B cell (primary cell): ENCODE results near the gene TMEM94. TPM values are rescaled to one million over a fixed set of nuclear protein-coding genes. Genes with fewer than 3 reads are reported as not detected.

Experiments used
- ATAC-seq: fragments of 200-7000 bp; cut with Tn5 transposase; one replicate; pipeline ENCODE4 v1.10.0; 2021; ENCODE audit warnings: low read depth, mild to moderate bottlenecking, moderate number of reproducible peaks, moderate library complexity
- CTCF ChIA-PET: fragments of 350-600 bp; sonication (Branson Sonifier 250); formaldehyde crosslinking; loops from one replicate; lab custom pipeline; 2021; ENCODE audit warnings: antibody characterized with exemption, inconsistent platforms; lab: Charles Lee
- POLR2A ChIA-PET: fragments of 350-600 bp; sonication (Branson Sonifier 250); formaldehyde crosslinking; loops from one replicate; lab custom pipeline; 2021; ENCODE audit warnings: antibody characterized with exemption; lab: Charles Lee
- DNase-seq: peaks from one replicate; pipeline ENCODE4 v3.0.0; 2013
- H2AFZ ChIP-seq: 2 replicates; pipeline ENCODE4 v1.6.1; 2012; ENCODE audit warnings: mild to moderate bottlenecking, low read depth, low read length; ENCODE audit not compliant: insufficient read depth, poor library complexity, severe bottlenecking
- H3K27ac ChIP-seq, 2 donors: 1 replicate in 1 of 2; 2 replicates in 1 of 2; pipeline ENCODE4 v1.5.1; 2012 to 2013; ENCODE audit warnings: low read length in 2 of 2, mild to moderate bottlenecking in 2 of 2, moderate library complexity in 1 of 2
- H3K27me3 ChIP-seq, 4 experiments: fragments of 200-600 bp in 1 of 4; sonication (generic) in 1 of 4; replicated peaks in 1 of 4; 1 replicate in 2 of 4; 2 replicates in 2 of 4; pipeline versions ENCODE4 v1.6.1 to v1.7.0; 2013 to 2016; ENCODE audit warnings: low read length in 3 of 4, mild to moderate bottlenecking in 2 of 4, mixed read lengths in 1 of 4, moderate library complexity in 1 of 4; ENCODE audit not compliant: insufficient read depth in 4 of 4, control insufficient read depth in 3 of 4; ENCODE audit errors: control extremely low read depth in 1 of 4
- H3K36me3 ChIP-seq, 2 experiments: replicated peaks in 1 of 2; 1 replicate in 1 of 2; 2 replicates in 1 of 2; pipeline versions ENCODE4 v1.6.1 to v1.7.1; 2013; ENCODE audit warnings: low read length in 1 of 2; ENCODE audit not compliant: insufficient read depth in 2 of 2, control insufficient read depth in 1 of 2; ENCODE audit errors: control extremely low read depth in 1 of 2, extremely low read depth in 1 of 2
- H3K4me1 ChIP-seq, 2 donors: fragments of 200-600 bp in 1 of 2; sonication (generic) in 1 of 2; 1 replicate in 1 of 2; 2 replicates in 1 of 2; pipeline versions ENCODE4 v1.5.1 to v1.6.1; 2013 to 2017; ENCODE audit warnings: low read length in 2 of 2; ENCODE audit not compliant: control insufficient read depth in 2 of 2, insufficient read depth in 2 of 2
- H3K4me2 ChIP-seq: replicated peaks from 2 replicates; pipeline ENCODE3; 2012; ENCODE audit warnings: mild to moderate bottlenecking, low read depth, low read length; ENCODE audit not compliant: poor library complexity, severe bottlenecking
- H3K4me3 ChIP-seq, 5 experiments: fragments of 200-600 bp in 1 of 5; sonication (generic) in 1 of 5; 1 replicate in 3 of 5; 2 replicates in 2 of 5; pipeline versions ENCODE4 v1.5.1 to v1.7.0; 2011 to 2016; ENCODE audit warnings: low read length in 4 of 5, mild to moderate bottlenecking in 4 of 5, low read depth in 2 of 5, control low read depth in 1 of 5, moderate library complexity in 1 of 5; ENCODE audit not compliant: insufficient read depth in 1 of 5; ENCODE audit errors: control extremely low read depth in 1 of 5, extremely low read depth in 1 of 5
- H3K79me2 ChIP-seq: fragments of 200-600 bp; sonication (generic); one replicate; pipeline ENCODE4 v1.6.0; 2016; ENCODE audit warnings: low read length; ENCODE audit not compliant: control insufficient read depth, insufficient read depth
- H3K9ac ChIP-seq: fragments of 200-600 bp; sonication (generic); 2 replicates; pipeline ENCODE4 v1.6.1; 2017; ENCODE audit warnings: mild to moderate bottlenecking, low read length, moderate library complexity
- H3K9me3 ChIP-seq, 3 donors: one replicate each; pipeline versions ENCODE4 v1.6.1 to v1.7.1; 2013; ENCODE audit warnings: low read length in 2 of 3; ENCODE audit not compliant: control insufficient read depth in 2 of 3, insufficient read depth in 1 of 3; ENCODE audit errors: control extremely low read depth in 1 of 3
- H4K20me1 ChIP-seq: 2 replicates; pipeline ENCODE4 v1.6.0; 2012; ENCODE audit warnings: mild to moderate bottlenecking, low read length; ENCODE audit not compliant: insufficient read depth, control insufficient read depth, poor library complexity, severe bottlenecking
- H3K27ac Mint-ChIP-seq: one replicate; pipeline ENCODE4 v1.8.0; 2021; ENCODE audit warnings: mixed read lengths
- H3K27me3 Mint-ChIP-seq: one replicate; pipeline ENCODE4 v1.8.0; 2021; ENCODE audit warnings: mixed read lengths
- H3K4me1 Mint-ChIP-seq: one replicate; pipeline ENCODE4 v1.8.0; 2021; ENCODE audit warnings: mixed read lengths
- H3K4me3 Mint-ChIP-seq: one replicate; pipeline ENCODE4 v1.8.0; 2021; ENCODE audit warnings: mixed read lengths
- H3K9me3 Mint-ChIP-seq: one replicate; pipeline ENCODE4 v1.8.0; 2022; ENCODE audit warnings: mixed read lengths; ENCODE audit not compliant: insufficient read depth
- CTCF ChIP-seq: fragments of 200-600 bp; IDR thresholded peaks from one replicate; pipeline ENCODE4 v1.8.0; 2022; ENCODE audit warnings: antibody characterized with exemption, mild to moderate bottlenecking
- EZH2 ChIP-seq: IDR thresholded peaks from 2 replicates; pipeline ENCODE4 v1.6.1; 2012; ENCODE audit warnings: borderline replicate concordance, low read depth, mild to moderate bottlenecking, moderate library complexity, low read length; ENCODE audit not compliant: insufficient read depth, poor library complexity, severe bottlenecking
- WGBS: methylation state at CpG from one replicate; pipeline ENCODE4 v1.1.5; 2013; ENCODE audit warnings: missing lambda C conversion rate; ENCODE audit not compliant: insufficient coverage; 5-methylcytosine and 5-hydroxymethylcytosine counted together
- intact Hi-C: fragments of 100-400 bp; cut with micrococcal nuclease; formaldehyde crosslinking; loops from one replicate; pipeline ENCODE4 v1.10.0; 2022
- polyA plus RNA-seq: library from polyadenylated mRNA; depleted of rRNA; stranded (reverse); fragments of >200 nt; gene quantifications from 2 replicates; pipeline ENCODE4 v1.2.3, GENCODE V29; 2012
- total RNA-seq, 2 donors: library from RNA; stranded (reverse); fragments of 120-200 nt in 1 of 2; gene quantifications; 1 replicate in 1 of 2; 2 replicates in 1 of 2; pipeline versions ENCODE4 v1.2.3 to v1.2.4, GENCODE V29; 2013 to 2022

TMEM94 gene
- total and polyA plus RNA-seq, 2 donors (not counting 1 experiment from before 2014, with no cell fraction given) = 139 to 158 TPM

- no peak for ATAC-seq
- POLR2A ChIA-PET = interaction anchor here (0.5 kb wide), 1 partner anchor 74 kb away, joined by 5 read pairs; no protein-coding TSS in a partner anchor
- intact Hi-C loops = loop anchor here (2.0 to 10.0 kb wide), 5 partner anchors 88 to 1222 kb away; partner anchors contain the start of genes GALK1, GRB2, MFSD11 and SRSF2
Measured at GRCh38 chr17:75514919-75515495, 58.6 kb downstream of the TMEM94 start.

More at GRCh38 chr17:75514919-75515495, 58.6 kb downstream of the TMEM94 start:
- Histone ChIP-seq H3K27me3 (no peaks in the 10 kb centered on the region), H3K79me2 (peaks cover 11% of the 10 kb centered on the region), H3K27ac (no peak overlapping the region), H3K4me1 (peaks cover 26 to 39% of the 10 kb centered on the region in 2 donors), H3K9ac (peak overlapping the region; percentile 89), H4K20me1 (peaks cover 10% of the 10 kb centered on the region), H3K36me3 (no peaks in the 10 kb centered on the region), H3K4me3 (peak overlapping the region in 4 of 5 experiments; percentile 63 to 96 (median 72)), H3K4me2 (peak overlapping the region; percentile 100), H3K9me3 (no peaks in the 10 kb centered on the region), H2AFZ (peak overlapping the region; percentile 87)
- Mint-ChIP-seq H3K4me1 (peaks cover 19% of the 10 kb centered on the region), H3K9me3 (no peaks in the 10 kb centered on the region), H3K27ac (no peak overlapping the region), H3K27me3 (no peaks in the 10 kb centered on the region), H3K4me3 (peak overlapping the region; percentile 78)
- DNase-seq = peak; percentile 40
- CTCF ChIA-PET = interaction anchor here (1.1 to 1.2 kb wide), 2 partner anchors 10 to 224 kb away, joined by 3 to 4 read pairs; no protein-coding TSS in a partner anchor
- TF ChIP-seq CTCF (no peak), EZH2 (peak; percentile 47)
- 1% methylated on average over 41 of the region's 50 CpGs for WGBS
